GM19240 (cell line): ENCODE results near the gene CNRIP1.

Source experiments
- DNase-seq: peaks from one replicate; pipeline ENCODE4 v3.0.0; 2011; ENCODE audit warnings: low spot score; ENCODE audit not compliant: insufficient read length

The CNRIP1 gene

DNA sequence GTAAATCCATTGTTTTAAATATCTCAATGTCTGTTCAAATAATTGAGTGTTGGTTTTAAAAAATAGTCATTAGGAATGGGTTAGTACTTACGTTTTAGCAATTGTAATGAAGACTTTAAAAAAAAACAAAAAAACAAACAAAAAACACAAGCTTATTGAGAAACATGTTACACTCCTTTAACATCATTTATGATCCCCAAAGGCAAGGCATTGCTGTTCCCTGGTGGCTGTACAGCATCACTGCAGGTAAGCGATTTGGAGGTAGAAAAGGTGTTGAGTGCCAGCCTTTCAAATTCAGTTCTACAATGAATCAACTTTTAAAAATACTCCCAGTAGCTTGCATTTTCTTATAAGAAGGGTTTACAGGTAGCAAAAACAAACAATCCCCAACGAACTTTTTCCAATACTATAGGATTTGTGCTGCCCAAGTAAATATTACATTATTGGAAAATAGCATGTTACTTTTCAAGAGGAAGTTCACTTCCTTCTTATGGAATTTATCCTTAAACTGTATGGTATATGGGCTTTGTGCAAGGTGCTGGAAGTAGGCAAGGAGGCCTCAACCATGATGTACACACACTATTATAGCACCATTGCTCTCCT lies 27.5 kb downstream of the CNRIP1 start:
- peak; percentile 11 for DNase-seq

DNA sequence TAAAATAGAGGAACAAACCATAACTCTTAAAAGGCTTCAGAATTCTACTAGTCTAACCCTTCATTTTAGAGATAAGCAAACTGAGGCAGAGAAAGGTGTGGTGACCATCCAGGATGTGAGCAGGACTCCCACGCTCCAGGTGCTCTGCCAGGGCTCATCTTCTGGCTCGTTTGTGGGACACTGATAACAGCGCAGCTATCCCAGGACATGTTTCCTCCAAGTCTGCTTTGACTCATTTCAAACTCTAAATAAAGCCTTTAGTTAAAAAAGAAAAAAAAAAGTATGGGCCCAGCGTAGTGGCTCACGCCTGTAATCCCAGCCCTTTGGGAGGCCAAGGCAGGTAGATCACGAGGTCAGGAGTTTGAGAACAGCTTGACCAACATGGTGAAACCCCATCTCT lies 28.4 kb downstream of the CNRIP1 start:
- no peak for DNase-seq

DNA sequence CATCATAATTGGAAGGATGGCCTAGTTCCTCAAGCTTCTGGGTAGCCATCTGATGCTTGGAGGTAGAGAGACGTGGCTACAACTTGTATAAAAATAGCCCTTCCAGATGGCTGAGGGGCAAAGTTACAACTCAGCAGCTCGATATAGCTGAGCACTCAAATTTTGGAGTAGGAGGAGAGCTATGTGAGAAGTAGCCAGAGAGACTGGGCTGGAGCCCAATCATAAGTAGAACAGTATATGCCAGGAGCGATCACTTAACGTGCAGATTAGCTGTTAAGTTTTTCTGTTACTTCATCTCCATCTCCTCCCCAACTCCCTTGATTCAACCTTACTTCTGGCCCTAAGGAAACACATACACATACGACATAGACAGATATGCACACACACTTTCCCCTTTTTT lies 28.8 kb downstream of the CNRIP1 start:
- no peak for DNase-seq

DNA sequence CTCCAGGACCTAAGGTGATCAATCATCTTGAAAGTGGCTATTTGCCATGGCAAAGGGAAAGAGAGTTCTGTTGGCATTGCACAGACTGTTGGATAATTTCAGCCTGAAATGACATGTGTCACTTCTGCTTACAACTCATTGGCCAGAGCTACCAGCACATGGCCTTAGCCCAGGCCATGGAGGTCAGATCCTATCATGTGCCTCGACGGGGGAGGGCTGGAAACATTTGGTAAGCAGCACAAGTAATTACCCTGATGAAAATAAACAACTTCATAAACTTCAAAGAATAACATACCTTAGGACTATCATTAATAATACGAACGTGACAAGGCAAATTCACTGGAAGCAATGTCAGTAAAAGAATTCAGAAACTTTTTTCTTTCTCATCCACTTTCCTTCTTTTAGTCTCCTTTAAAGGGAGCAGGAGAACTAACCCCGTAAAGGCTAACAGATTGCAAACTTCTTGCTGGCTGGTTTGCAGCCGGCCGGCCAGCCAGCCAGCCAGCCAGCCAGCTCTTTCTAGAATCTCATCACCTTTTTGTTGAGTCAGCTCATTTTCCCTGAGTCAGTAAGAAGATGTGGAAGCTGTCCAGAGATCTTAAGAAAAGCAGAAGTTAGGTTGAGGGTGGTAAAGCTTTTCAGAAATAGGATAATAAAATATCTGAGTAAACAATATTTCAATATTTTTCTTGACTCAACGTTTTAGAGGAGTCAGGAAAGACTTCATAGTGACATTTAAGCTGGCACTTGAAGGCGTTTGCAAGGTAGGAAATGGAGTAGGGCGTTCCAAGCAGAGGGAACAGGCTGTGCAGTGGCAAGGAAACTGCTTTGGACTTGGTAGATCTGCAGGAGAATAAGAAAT lies 31.9 kb downstream of the CNRIP1 start:
- DNase-seq, result no peak

DNA sequence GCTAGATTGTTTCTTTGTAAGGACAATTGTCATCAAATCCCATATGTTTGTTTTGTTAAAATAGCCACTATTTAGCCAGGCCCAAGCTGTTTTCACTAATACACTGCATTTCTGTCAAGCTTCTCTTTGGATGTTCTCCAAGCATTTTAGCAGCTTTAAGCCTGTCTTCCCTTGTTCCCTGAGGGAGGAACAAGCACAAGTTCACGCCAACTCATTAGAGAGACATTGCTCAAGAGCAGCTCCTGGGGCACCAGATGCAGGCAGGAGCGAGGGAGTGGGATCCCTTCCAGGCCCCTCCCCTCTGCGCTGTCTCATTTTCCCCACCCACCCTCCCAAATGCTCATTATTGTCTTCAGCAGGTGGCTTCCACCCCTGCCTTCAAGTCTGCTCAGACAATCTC lies 34.9 kb downstream of the CNRIP1 start:
- DNase-seq, result no peak

DNA sequence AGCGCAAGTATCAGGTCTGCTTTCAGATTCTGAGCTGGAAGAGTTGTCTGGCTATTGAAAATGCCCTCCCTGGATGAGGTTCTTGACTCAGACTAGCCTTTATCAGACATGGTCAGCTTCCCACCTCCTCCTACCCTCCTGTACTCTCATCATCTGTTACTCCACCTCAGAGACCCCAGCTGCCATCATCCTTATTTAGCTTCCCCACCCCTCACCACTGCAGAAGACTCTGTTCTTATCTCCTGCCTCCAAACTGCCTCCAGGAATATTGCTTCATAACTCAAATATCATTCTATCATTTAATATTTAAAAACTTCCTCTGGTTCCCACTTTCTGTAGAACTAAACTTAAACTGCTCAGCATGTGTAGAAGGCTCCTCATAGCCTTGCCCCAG lies 36.3 kb downstream of the CNRIP1 start:
- DNase-seq, result no peak

DNA sequence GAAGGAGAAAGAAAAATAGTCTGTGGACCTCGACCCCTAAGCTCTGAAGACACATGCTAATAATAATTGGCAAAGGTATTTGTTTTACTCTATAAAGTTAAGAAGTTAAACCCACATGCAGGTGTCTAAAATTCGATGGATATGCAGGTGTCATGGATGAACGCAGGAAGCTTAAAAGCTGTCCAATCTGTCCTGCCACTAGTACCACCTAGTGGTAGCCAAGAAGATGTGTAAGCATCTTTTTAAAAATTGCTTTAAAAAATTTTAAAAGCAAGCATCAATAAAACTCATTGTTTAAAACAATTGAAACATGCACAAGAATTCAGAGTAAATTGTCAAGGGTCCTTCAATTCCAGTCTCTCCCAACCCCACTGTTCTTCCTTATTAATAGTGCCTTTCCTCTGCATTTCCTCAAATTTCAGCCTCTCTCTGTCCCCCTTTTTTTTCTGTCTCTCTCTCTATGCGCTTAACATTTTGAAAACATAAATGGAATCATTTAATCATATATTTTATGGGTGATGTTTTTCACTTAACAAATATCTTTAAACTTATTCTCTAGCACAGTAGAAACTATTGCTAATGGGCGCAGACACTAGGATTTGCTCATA lies 36.8 kb downstream of the CNRIP1 start:
- DNase-seq, result peak; percentile 34

DNA sequence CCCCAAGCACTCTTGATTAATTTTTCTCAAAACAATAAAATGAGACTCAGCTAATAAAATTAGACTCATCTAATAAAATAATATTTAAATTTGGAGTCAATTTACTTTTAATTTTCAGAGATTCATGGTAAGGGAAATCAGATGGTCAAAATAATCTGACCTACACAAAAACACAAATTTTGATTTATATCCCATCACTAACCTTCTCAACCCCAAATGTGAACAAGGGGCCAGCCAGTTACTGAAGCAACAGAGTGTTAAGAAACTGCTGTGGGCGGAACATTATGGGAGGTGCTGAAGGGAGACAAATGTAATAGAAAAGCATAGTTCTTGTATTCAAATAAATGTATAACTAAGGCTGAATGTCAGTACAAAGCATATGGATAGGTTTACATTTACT lies 39.0 kb downstream of the CNRIP1 start:
- DNase-seq, result no peak

DNA sequence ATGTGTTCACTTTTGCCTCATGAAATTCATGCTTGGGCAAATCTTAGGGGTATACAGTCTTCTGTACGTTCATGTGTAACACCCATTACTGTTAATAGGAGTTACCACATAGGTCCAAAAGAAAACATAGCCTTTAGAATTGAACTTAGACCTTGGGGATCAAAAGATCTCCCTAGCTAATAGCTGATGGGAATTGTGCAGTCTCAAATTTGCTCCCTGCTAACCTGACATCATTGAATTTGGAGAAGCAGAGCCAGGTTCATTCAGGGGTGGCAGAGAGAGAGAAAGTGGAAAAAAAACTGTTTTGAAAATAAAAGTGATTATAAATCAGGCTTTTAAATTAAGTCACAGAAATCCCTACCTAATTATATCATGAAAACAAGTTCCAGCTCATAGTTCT lies 39.4 kb downstream of the CNRIP1 start:
- no peak for DNase-seq

DNA sequence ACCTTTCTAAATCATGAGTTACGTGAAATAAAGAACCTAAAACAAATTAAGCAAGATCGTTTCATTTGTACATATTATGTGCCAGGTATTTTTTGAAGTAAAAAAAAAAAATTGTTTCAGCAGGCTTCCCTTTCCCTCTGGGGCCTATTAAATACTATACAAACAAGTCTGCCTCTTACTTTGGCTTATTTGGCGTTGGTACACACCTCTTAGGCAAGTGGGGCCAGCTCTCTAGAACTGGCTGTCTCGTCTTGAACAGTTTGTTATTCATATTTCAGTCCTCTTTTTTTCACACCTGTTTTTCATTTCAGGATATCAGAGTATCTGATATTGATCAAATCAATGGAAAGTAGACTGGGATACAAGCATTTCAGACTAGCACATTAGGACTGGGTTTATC lies 40.1 kb downstream of the CNRIP1 start:
- DNase-seq, result no peak

DNA sequence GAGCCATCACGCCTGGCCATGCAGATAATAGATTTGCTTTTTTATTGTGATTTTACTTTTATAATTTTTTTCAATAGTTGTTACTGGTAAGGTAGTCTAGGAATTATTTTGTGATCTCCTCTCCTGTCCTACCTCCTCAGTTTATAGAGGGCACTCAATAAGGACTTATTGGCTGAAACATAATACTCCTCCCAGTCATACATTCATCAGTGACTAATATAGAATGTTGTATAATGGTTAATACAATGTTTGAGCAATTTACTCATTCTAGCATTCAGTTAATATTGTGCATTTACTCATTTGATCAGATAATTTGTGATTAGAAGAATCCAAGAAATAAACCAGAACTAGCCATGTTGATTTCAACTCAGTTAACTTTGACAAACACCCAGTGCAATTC lies 41.6 kb downstream of the CNRIP1 start:
- DNase-seq, result no peak

DNA sequence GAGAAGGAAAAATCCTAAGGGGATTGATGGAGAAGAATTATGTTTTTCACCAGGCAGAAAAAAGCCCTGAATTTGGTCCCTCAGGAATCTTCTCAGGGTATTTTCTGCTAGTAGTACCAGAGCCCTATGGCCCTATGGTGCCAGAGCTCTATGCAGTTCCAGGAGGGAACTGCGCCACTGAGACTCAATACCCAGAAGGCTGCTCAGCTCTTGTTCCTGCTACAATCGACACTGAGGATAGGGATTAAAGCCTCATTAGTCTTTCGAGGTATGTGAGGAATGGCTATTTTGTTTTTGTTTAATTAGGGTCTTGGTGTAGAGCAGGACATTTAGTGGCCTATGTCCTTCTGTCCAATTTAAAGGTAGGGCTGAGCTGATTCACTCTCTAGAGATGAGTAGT lies 45.7 kb downstream of the CNRIP1 start:
- DNase-seq, result no peak

DNA sequence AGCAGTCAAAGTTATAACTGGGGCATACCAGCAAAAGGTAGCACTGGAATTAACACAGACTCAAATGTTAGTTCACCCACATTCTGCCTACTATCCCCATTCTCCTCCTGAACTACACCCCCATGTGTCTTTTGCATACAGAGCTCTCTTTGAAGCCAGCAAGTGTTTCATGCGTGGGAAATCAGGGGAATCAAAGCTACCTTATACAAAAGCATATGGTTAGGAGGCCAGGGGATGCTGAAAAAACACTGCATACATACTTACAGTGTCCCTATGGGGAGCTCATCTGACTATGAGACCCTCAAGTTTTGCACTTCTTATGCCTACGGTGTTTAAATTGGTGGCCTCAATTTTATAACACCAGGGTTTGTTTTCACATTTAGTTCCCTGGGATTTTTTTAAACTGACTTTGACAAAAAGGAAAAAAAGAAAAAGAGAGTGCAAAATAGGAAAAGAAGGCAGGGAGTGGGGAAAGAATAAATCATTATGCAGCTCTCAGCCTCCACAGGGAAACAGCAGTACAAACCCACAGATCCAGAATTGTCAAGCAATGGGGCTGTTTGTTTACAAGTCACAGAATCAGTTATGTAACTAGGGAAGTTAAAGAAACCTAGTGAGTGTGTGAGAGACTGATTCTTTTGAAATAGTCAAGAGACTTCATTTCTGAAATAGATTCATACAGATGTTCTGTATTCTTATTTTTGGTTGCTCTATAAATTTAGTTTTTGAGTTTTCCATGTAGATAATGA lies 47.3 kb downstream of the CNRIP1 start:
- no peak for DNase-seq

DNA sequence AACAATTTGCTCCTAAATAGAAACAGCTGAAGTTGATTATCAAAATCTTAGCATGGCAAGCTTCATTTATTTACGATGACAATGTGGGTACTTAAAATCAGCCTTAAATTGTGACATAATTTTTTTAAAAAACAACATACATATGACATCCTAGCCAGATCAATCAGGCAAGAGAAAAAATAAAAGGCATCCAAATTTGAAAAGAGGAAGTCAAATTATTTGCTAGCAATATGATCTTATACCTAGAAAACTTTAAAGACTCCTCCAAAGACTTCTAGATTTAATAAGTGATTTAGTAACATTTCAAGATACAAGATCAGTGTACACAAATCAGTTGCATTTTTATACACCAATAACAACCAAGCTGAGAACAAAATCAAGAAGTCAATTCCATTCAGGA lies 53.1 kb downstream of the CNRIP1 start:
- DNase-seq, result no peak

DNA sequence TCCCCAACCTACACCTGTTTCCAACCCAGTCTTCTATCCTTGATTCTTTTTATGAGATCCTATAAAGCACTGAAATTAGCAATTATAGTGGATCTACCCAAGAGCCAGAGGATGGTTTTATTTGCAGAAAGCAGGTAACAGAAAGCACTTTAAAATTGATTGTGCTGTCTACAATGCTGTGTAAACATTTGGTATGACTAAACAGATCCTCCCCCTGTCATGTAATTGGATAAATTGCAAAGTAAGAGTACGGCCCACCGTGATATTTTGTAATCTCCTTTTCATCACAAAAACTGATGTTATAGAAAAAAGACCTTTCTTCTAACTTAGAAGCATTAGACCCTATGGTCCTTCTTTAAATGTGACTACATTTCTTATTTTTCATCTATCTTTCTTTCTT lies 56.1 kb downstream of the CNRIP1 start:
- DNase-seq, result no peak

DNA sequence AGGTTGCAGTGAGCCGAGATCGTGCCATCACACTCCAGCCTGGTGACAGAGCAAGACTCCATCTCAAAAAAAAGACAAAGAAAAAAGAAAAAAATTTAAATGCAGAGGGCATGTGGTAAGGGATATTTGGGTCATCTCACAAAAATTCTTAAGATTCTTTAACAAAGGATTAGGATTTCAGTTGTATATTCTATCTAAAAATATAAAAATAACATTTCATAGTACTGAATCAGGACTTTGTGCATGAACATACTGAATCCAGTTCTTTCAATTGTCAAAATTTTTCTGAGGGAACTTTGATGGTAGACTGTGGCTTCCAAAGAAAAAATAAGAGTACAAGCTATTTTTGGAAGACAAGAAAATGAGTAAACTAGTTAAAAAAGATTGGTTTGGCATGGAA lies 60.9 kb downstream of the CNRIP1 start:
- DNase-seq, result no peak

DNA sequence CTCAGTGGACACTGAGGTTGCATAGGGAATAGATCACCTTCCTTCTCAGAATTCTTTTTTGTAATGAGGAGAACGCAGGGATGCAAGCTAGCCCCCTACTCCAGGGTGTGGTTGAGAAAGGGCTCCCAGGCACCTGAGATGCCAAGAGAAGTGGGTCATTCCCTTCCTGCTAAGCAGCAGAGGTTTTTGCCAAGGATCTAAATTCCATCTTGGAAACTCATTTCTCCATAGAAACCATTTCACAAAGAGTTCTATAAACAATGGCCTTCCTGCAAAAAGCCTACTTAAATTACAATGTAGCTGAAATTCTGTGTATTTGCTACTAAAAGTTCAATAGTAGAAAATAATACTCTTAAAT lies 63.7 kb downstream of the CNRIP1 start:
- no peak for DNase-seq

DNA sequence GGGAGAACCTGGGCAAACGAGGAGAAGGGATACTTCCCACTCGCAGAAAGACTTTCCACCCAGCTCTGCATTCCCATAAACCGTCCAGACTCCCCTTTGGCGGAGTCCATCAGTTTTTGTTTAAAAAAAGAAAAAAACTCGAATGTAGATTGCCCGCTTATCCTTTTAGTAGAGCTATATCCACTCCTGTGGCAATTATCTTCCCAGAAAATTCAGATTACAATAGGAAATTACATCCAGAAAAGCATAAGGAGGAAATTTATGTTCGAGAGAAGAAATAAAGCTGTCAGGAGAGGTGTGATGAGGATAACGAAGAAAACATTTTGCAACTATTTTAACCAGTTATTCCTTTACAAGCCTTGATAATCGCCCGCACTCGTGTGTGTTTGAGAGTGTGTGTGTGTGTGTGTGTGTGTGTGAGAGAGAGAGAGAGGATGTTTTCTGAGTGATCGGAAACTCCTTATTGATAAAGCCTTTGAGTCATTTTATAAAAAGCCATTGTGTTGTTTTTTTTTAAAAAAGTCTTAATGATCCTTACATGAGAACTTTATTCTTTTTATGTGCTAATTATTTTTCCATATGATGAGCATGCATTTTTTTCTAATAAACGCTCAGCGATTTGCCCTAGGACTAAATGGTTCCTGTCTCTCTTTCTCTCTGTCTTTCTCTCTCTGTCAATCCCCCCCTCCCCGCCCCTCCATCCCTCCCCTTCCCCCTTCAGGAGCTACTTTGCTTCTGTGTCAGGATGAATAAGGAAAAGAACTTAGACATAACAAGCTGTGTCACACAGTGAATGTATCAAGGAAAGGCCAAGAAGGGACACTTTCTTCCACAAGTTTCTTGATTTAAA lies 66.3 kb downstream of the CNRIP1 start:
- no peak for DNase-seq

DNA sequence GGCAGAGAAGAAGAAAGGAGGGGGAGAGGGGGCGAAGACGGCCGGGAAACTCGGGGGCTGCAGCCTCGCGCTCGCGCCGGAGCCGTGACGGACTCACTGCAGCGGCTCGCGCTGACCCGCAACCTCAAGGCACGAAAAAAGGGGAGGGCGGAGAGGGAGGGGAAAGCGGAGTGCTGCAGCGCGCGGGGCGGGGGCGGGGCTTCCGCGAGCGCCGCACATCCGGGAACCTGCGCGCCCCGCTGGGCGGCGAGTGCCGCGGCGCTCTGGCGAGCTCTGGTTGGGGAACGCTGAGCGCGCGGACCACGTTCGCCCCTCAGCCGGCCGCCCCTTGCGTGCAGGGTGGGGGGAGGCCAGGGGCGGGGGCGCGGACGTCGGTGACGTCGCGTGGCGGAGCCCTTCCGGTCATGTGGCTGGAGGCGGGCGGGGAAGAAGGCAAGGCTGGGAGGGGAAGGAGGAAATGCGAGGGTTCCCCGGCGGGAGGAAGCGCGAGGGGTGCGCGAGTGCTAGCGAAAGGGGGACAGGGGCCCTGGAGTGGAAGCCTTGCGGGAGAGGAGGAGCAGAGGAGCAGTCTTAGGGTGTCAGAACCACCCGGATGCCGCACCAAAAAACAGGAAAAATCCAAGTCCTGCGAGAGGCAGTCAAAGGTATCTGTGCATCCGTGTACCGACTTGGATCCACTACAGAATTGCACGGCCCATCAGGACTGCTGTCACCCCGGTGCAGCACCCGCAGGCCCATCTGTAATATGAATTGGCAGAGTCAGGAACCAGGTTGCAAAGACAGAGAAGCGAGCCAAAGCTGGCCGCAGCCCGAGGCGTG lies 67.1 kb downstream of the CNRIP1 start, which contains the start of gene PPP3R1:
TSS of gene PPP3R1 (minus strand) at position 133 of the 819 bp plus-strand sequence. CDS start 405 bp downstream, outside the sequence.
- DNase-seq, result peak; percentile 69

DNA sequence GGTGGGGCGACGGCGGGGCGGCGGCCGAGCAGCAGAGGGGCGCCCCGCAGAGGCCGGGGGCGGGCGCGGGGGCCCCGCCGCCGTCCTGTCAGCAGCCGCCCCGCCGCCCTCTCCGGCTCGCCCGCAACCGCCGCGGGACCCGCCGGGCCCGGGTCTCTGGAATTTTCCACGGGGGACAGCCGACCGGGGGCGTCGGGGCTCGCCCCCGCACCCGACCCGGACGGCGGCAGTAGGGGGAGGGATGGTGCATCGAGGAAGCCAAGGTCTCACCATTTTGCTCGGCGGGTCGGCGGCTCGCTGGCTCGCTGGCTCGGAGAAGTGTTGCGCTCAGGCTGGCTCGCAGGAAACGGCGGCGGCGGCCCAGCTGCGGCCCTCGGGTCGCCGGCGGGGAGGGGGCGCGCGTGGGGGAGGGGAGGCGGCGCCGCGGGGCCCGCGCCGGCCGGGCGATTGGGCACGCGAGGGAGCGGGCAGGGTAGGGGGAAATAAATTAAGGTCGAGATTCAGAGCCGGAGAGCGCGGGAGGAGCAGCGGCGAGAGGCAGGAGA lies 67.8 kb downstream of the CNRIP1 start:
- peak; percentile 6 for DNase-seq
